ENCODE results near the gene CNTROB.

The CNTROB gene

GRCh38 chr17:7909089-7909488 lies 22.9 kb upstream of the CNTROB start:
- no peak for DNase-seq (ENCODE audit: low read depth in 2 of 2)
- TF ChIP-seq CTCF (IDR thresholded peaks at IDR 0.05; ENCODE audit: low read depth, low read length) = no peak
- no peak overlapping the region for H3K4me3 ChIP-seq (replicated peaks in 1 of 2; ENCODE audit: low read depth in 2 of 2, low read length in 2 of 2)

GRCh38 chr17:7910281-7910680 lies 21.7 kb upstream of the CNTROB start:
- H3K4me3 ChIP-seq (replicated peaks in 1 of 2; ENCODE audit: low read depth in 2 of 2, low read length in 2 of 2) = no peak overlapping the region
- TF ChIP-seq CTCF (IDR thresholded peaks at IDR 0.05; ENCODE audit: low read depth, low read length) = no peak
- no peak for DNase-seq (ENCODE audit: low read depth in 2 of 2)

- DNase-seq (ENCODE audit: low read depth in 2 of 2) = no peak
- H3K4me3 ChIP-seq (replicated peaks in 1 of 2; ENCODE audit: low read depth in 2 of 2, low read length in 2 of 2) = no peak overlapping the region
- TF ChIP-seq CTCF (IDR thresholded peaks at IDR 0.05; ENCODE audit: low read depth, low read length) = no peak
These were observed 21.3 kb upstream of the CNTROB start for GRCh38 chr17:7910711-7911110.

GRCh38 chr17:7911116-7911515 lies 20.9 kb upstream of the CNTROB start:
- no peak for TF ChIP-seq CTCF (IDR thresholded peaks at IDR 0.05; ENCODE audit: low read depth, low read length)
- no peak overlapping the region for H3K4me3 ChIP-seq (replicated peaks in 1 of 2; ENCODE audit: low read depth in 2 of 2, low read length in 2 of 2)
- no peak for DNase-seq (ENCODE audit: low read depth in 2 of 2)

GRCh38 chr17:7912927-7913524 lies 19.0 kb upstream of the CNTROB start:
- H3K4me3 ChIP-seq (replicated peaks in 1 of 2; ENCODE audit: low read depth in 2 of 2, low read length in 2 of 2) = no peak overlapping the region
- peak; percentile 79 for TF ChIP-seq CTCF (IDR thresholded peaks at IDR 0.05; ENCODE audit: low read depth, low read length)
- DNase-seq (ENCODE audit: low read depth in 2 of 2) = peak; percentile 88 to 89

- DNase-seq (ENCODE audit: low read depth in 2 of 2) = peak; percentile 53 to 69
These were observed 16.8 kb upstream of the CNTROB start for GRCh38 chr17:7915179-7915610.

More at GRCh38 chr17:7915179-7915610, 16.8 kb upstream of the CNTROB start:
- TF ChIP-seq CTCF (IDR thresholded peaks at IDR 0.05; ENCODE audit: low read depth, low read length) = no peak
- H3K4me3 ChIP-seq (replicated peaks in 1 of 2; ENCODE audit: low read depth in 2 of 2, low read length in 2 of 2) = peak overlapping the region; percentile 61 to 65
